Activated CD8-positive, alpha-beta T cell treated with anti-CD3 and anti-CD28 coated beads, Interleukin-2, amount 10 ng/mL, durations not matched to agents 7 days and 5 days (primary cell): ENCODE results near the gene SELENON. TPM values are rescaled to one million over a fixed set of nuclear protein-coding genes. Genes with fewer than 3 reads are reported as not detected.

Experiments
- ATAC-seq: fragments of 150-1000 bp; cut with Tn5 transposase; one replicate; pipeline ENCODE4 v1.10.0; 2021; ENCODE audit warnings: moderate library complexity
- CTCF ChIA-PET: fragments of 350-600 bp; sonication (Branson Sonifier 250); formaldehyde crosslinking; loops from one replicate; lab custom pipeline; 2021; ENCODE audit warnings: antibody characterized with exemption; lab: Charles Lee
- POLR2A ChIA-PET: fragments of 350-600 bp; sonication (Branson Sonifier 250); formaldehyde crosslinking; loops from one replicate; lab custom pipeline; 2021; ENCODE audit warnings: antibody characterized with exemption; lab: Charles Lee
- DNase-seq: peaks from one replicate; pipeline ENCODE4 v3.0.0-alpha.2; 2020
- H3K27ac Mint-ChIP-seq: one replicate; pipeline ENCODE4 v1.8.0; 2021; ENCODE audit warnings: mild to moderate bottlenecking, mixed read lengths
- H3K27me3 Mint-ChIP-seq: one replicate; pipeline ENCODE4 v1.8.0; 2021; ENCODE audit warnings: low read depth, mixed read lengths
- H3K36me3 Mint-ChIP-seq: one replicate; pipeline ENCODE4 v1.8.0; 2021; ENCODE audit warnings: low read depth, mixed read lengths
- H3K4me1 Mint-ChIP-seq: one replicate; pipeline ENCODE4 v1.8.0; 2021; ENCODE audit warnings: low read depth, mixed read lengths
- H3K4me3 Mint-ChIP-seq: one replicate; pipeline ENCODE4 v1.8.0; 2021; ENCODE audit warnings: mild to moderate bottlenecking, mixed read lengths
- H3K9me3 Mint-ChIP-seq: one replicate; pipeline ENCODE4 v1.8.0; 2022; ENCODE audit warnings: mixed read lengths; ENCODE audit not compliant: insufficient read depth
- total RNA-seq, 2 experiments: library from RNA; stranded (reverse); gene quantifications; one replicate each; pipeline ENCODE4 v1.2.3, GENCODE V29; 2021

Gene SELENON
- total RNA-seq, 2 experiments from 2014 or later, result 4.5 to 5.1 TPM

DNA sequence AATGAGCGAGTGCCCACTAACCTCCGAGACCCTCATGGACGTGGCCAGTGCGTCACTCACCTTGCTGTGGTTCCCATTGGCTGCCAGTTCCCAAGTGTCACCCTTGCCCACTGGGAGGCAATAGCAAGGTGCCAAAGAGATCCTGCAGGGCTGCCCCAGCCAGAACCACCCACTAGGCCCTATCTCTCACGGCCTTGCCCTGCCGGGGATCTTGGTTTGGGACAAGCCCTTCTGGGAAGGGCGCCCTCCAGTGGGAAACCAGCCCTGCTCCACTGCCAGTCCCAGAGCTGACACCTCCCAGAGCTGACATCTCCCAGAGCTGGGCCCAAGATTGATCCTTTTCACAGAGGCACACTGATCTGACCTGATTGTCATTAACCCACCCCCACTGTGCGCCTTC, 2.1 kb upstream of the SELENON start:
- ChIA-PET CTCF (interaction anchor here (0.6 to 7.1 kb wide), 15 partner anchors 10 to 394 kb away, joined by 3 to 68 read pairs (median 4); partner anchors contain the start of gene LDLRAP1), POLR2A (no interaction called here)
- H3K36me3 Mint-ChIP-seq, result no peaks in the 10 kb centered on the region

DNA sequence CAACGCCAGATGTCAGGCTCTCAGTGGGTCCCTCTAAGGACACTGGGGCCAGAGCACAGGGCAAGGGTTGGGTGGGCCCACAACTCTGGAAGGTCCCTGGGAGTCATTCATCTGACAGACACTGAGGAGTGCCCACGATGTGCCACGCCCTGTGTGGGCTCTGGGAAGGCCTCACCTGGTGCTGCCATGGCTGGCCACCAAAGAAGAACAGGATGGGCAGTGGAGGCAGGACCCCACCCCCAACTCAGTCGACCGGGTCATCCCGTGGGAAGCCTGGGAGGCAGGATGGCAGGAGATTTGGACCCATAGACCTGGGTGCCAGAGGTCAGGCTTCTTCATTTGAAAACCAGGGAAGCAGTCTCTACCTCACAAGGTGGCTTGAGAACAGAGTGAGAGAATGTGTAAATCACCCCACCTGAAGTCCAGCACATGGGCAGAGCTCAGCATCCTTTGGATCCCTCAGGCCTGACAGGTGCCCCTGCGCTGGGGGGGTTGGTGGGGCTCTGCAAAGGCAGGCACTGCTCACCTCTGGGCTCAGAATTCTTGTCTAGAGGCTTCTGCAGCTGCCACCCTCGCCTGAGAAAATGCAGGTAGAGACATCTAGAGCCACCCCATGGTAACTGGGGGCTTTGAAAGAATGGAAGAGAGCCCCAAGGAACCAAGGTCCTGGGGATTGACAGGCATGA, 1.2 kb upstream of the SELENON start:
- H3K27me3 Mint-ChIP-seq, result peaks cover 13% of the 10 kb centered on the region
- DNase-seq, result no peak
- peak overlapping the region; percentile 57 for H3K4me3 Mint-ChIP-seq
- ChIA-PET POLR2A (no interaction called here), CTCF (interaction anchor here (0.6 to 7.1 kb wide), 14 partner anchors 10 to 395 kb away, joined by 3 to 68 read pairs (median 4); partner anchors contain the start of gene LDLRAP1)
- no peaks in the 10 kb centered on the region for H3K9me3 Mint-ChIP-seq
- no peak for ATAC-seq
- H3K27ac Mint-ChIP-seq, result no peak overlapping the region
- no peaks in the 10 kb centered on the region for H3K36me3 Mint-ChIP-seq
- H3K4me1 Mint-ChIP-seq, result peaks cover 53% of the 10 kb centered on the region

More for the DNA sequence above, 2.1 kb upstream of the SELENON start:
- no peak for ATAC-seq
- H3K27me3 Mint-ChIP-seq, result peaks cover 13% of the 10 kb centered on the region
- no peak overlapping the region for H3K27ac Mint-ChIP-seq
- DNase-seq, result peak; percentile 44
- H3K9me3 Mint-ChIP-seq, result no peaks in the 10 kb centered on the region
- peaks cover 54% of the 10 kb centered on the region for H3K4me1 Mint-ChIP-seq
- no peak overlapping the region for H3K4me3 Mint-ChIP-seq

DNA sequence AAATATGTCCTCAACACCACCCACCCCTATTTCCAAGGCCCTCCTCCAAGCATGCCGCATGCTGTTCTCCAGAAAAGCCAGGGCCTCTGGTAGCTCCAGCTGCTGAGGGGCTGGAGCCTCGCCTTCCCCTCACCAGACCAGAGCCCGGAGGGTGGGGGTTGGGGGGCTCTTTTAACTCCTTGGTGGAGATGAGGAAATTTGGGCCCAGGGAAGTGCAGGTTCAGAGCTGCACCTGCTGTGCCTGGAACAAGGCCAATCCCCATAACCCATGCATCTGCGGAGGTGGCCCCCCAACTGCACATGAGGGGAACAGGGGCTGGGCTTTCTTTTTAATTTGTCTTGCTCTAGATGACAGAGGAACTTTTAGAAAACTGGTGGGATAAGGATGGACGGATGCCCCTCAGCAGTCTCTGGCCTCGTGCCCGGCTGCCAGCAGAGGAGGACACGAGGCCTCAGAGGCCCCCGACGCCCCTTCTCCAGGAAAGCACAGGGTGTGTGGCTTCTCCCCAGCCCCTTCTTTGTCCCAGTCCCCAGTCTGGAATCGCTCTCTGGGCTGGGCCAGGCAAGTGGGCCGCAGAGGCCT, 550 bp upstream of the SELENON start:
- Mint-ChIP-seq H3K27ac (peak overlapping the region; percentile 37), H3K9me3 (no peaks in the 10 kb centered on the region), H3K4me3 (peak overlapping the region; percentile 57), H3K4me1 (peaks cover 52% of the 10 kb centered on the region), H3K36me3 (no peaks in the 10 kb centered on the region), H3K27me3 (peaks cover 13% of the 10 kb centered on the region)
- CTCF ChIA-PET, result interaction anchor here (1.3 to 7.1 kb wide), 6 partner anchors 10 to 280 kb away, joined by 3 to 68 read pairs (median 14); no protein-coding TSS in a partner anchor
- no peak for ATAC-seq
- no peak for DNase-seq
- POLR2A ChIA-PET, result no interaction called here

DNA sequence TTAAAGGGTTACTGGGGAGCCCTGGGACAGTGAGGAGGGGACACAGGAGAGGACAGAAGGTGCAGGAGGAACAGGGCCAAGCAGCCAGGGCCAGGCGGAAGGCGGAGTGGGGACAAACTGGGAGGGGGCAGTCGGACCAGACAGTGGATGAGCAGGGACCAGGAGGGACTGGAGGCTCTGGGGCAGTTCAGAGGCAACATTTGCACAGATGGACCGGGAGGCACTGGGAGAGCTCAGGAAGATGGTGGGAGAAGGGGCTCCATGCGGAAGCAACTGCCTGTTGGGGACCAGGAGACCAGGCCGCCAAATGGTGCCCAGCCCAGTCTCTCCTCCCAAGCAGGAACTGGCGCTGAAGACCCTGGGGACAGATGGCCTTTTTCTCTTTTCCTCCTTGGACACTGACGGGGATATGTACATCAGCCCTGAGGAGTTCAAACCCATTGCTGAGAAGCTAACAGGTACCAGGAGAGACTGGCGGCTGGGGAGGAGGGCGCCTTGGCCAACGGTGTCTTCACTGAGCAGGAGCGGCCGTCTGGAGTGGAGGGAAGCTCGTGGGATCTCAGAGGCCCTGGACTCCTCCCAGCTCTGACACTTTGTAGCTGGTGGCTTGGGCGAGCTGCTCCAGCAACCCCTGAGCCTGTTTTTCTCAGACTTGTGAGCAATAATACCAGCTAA, 847 bp downstream of the SELENON start:
- ChIA-PET CTCF (interaction anchor here (1.1 to 7.1 kb wide), 6 partner anchors 8 to 297 kb away, joined by 3 to 68 read pairs (median 6); no protein-coding TSS in a partner anchor), POLR2A (no interaction called here)
- Mint-ChIP-seq H3K4me3 (peak overlapping the region; percentile 74), H3K9me3 (no peaks in the 10 kb centered on the region), H3K36me3 (no peaks in the 10 kb centered on the region), H3K4me1 (peaks cover 43% of the 10 kb centered on the region), H3K27ac (no peak overlapping the region), H3K27me3 (peaks cover 10% of the 10 kb centered on the region)
- ATAC-seq (no peak), DNase-seq (no peak)

DNA sequence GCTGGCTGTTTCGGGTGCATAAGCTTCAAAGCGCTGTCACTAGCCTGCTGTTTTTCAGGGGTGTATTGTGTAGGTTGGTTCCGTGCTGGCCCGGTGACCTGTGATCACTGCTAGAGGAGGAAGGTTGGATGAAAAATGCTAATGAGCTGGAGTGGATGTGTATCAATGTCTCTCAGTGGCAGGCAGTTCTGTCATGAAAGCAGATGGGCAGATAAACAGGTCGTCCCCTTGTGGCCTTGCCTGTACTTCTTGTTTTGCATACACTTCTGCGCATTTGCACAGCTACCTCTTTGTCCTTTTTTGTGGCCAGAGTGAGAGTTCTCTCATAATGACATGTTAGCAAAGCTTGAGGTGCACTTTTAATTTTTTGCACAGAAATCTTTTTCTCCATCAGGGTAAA, 2.9 kb downstream of the SELENON start:
- no peak overlapping the region for H3K4me3 Mint-ChIP-seq

DNA sequence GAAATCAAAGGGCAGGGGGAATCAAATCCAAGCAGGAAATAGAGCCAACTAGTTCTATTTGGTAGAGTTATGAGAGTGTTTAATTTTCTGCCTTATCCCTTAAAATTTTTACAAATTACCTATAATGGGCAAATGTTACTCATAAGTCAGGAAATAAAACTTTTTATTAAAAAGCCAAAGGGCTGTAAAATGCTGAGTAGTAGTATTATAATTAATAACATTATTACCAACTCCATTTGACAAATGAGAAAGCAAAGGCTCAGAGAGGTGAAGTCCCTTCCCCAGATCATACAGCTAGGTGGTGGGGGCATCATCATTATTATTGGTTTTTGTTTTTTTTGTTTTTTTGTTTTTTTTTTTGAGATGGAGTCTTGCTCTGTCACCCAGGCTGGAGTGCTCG, 3.4 kb downstream of the SELENON start:
- ATAC-seq, result no peak
- no peak overlapping the region for H3K27ac Mint-ChIP-seq
- no peaks in the 10 kb centered on the region for H3K9me3 Mint-ChIP-seq
- POLR2A ChIA-PET, result no interaction called here
- peaks cover 20% of the 10 kb centered on the region for H3K4me1 Mint-ChIP-seq
- H3K36me3 Mint-ChIP-seq, result no peaks in the 10 kb centered on the region
- H3K27me3 Mint-ChIP-seq, result peaks cover 6% of the 10 kb centered on the region
- no peak overlapping the region for H3K4me3 Mint-ChIP-seq
- no peak for DNase-seq
- CTCF ChIA-PET, result interaction anchor here (0.7 to 7.1 kb wide), 7 partner anchors 92 to 302 kb away, joined by 3 to 68 read pairs (median 3); no protein-coding TSS in a partner anchor

More for the DNA sequence above, 2.9 kb downstream of the SELENON start:
- DNase-seq, result no peak
- ATAC-seq, result no peak
- peaks cover 23% of the 10 kb centered on the region for H3K4me1 Mint-ChIP-seq
- H3K27me3 Mint-ChIP-seq, result peaks cover 6% of the 10 kb centered on the region
- H3K36me3 Mint-ChIP-seq, result no peaks in the 10 kb centered on the region
- ChIA-PET CTCF (interaction anchor here (0.7 to 7.1 kb wide), 6 partner anchors 101 to 301 kb away, joined by 3 to 68 read pairs (median 3); no protein-coding TSS in a partner anchor), POLR2A (no interaction called here)
- H3K27ac Mint-ChIP-seq, result no peak overlapping the region
- H3K9me3 Mint-ChIP-seq, result no peaks in the 10 kb centered on the region

DNA sequence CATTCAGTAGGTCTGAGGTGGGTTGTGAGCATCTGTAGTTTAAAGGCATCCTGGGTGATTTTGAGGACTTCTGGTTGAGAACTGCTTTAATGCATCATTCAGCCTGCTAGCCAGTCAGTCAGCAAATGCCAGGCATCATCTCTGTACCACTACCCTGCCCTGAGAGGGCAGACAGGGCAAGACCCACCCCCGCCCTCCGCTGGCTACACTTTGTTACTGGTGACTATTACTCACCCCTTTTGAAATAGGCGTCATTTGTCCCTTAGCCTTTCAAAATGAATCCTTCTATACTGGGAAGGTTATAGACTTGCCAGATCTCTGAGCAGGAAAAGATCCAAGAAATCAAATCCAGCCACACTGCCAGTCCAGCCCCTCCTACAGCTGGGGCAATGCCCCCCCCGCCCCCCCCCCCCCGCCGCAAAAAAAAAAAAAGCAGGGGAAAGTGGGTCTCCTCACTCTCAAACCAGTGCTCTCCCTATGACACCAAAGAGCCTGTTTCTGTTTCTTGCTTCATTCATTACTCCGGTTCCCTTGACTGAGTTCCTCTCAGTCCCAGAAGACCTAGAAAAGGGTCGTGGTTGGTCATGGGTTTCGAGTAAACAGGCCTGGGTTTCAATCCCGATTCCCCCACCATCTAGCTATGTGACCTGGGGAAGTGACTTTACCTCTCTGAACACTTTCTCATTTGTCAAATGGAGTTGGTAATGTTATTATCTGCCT, 4.4 kb downstream of the SELENON start:
- CTCF ChIA-PET, result interaction anchor here (1.1 to 1.6 kb wide), 2 partner anchors 180 to 190 kb away, joined by 3 to 4 read pairs; no protein-coding TSS in a partner anchor

DNA sequence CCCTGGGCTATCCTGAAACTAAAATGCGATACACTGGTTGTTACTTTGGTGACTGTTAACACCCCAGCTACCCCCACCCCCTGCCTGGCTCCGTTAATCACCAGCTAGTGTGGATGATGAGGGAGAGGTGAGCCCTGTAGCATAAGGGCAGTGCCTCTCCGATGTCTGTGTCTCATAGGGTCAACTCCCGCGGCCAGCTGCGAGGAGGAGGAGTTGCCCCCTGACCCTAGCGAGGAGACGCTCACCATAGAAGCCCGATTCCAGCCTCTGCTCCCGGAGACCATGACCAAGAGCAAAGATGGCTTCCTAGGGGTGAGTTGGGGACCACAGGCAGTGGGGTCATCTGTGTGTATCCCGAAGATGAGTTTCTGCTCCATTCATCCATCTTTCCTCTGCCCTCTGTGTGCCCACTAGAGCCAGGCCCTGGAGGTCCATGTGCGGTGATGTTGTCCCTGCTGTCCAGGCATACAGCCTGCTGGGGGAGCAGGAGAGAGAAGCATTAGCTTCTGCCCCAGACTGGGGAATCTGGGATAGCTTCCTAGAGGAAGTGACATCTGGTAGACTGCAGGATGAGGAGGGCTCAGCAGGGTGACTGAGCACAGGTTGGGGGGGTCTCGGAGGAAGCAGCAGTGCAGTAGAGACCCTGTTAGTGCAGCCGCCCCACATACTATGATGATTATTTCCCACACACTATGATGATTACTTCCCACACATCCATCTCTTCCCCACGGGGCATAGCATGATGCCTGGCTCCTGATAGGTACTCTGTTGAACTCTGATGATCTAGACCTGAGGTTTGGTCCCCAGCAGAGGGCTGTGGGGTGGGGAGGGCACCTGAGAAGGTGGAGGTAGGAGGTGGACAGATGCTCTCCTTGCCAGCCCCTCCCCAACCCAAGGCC, 5.2 kb downstream of the SELENON start:
- H3K27me3 Mint-ChIP-seq, result peaks cover 6% of the 10 kb centered on the region
- ATAC-seq, result no peak
- ChIA-PET POLR2A (interaction anchor here (0.5 to 0.6 kb wide), 3 partner anchors 155 to 306 kb away, joined by 3 to 5 read pairs (median 5); no protein-coding TSS in a partner anchor), CTCF (interaction anchor here (1.1 to 1.6 kb wide), 2 partner anchors 181 to 191 kb away, joined by 3 to 4 read pairs; no protein-coding TSS in a partner anchor)
- H3K4me3 Mint-ChIP-seq, result no peak overlapping the region
- H3K27ac Mint-ChIP-seq, result no peak overlapping the region
- no peaks in the 10 kb centered on the region for H3K36me3 Mint-ChIP-seq
- DNase-seq, result no peak
- peaks cover 13% of the 10 kb centered on the region for H3K4me1 Mint-ChIP-seq
- no peaks in the 10 kb centered on the region for H3K9me3 Mint-ChIP-seq

More for the DNA sequence above, 4.4 kb downstream of the SELENON start:
- no peak for DNase-seq
- H3K27ac Mint-ChIP-seq, result no peak overlapping the region
- peaks cover 6% of the 10 kb centered on the region for H3K27me3 Mint-ChIP-seq
- H3K36me3 Mint-ChIP-seq, result no peaks in the 10 kb centered on the region
- H3K4me1 Mint-ChIP-seq, result peaks cover 15% of the 10 kb centered on the region
- H3K4me3 Mint-ChIP-seq, result no peak overlapping the region
- no peak for ATAC-seq
- no peaks in the 10 kb centered on the region for H3K9me3 Mint-ChIP-seq
- POLR2A ChIA-PET, result no interaction called here

DNA sequence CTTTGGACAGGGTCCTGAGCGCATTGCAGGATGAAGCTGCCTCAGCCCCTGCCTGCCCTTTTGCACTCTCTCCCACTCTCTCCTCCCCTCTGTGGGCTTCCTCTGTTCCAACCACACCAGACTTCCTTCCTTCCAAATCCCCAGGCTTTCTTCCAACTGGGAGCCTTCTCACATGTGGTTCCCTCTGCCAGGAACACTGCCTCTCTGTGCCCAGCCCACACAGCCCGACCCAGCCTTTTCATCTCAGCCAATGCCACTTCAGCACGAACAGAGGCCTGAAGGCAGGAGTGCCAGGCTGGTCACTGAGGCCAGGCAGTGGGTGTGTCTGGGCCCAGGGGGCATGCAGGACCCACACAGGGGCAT, 5.9 kb downstream of the SELENON start:
- H3K9me3 Mint-ChIP-seq, result no peaks in the 10 kb centered on the region
- DNase-seq, result no peak
- no peak for ATAC-seq
- peaks cover 10% of the 10 kb centered on the region for H3K4me1 Mint-ChIP-seq
- no peak overlapping the region for H3K27ac Mint-ChIP-seq
- H3K36me3 Mint-ChIP-seq, result no peaks in the 10 kb centered on the region
- CTCF ChIA-PET, result interaction anchor here (1.1 kb wide), 1 partner anchor 182 kb away, joined by 3 read pairs; no protein-coding TSS in a partner anchor
- H3K27me3 Mint-ChIP-seq, result peaks cover 2% of the 10 kb centered on the region
- H3K4me3 Mint-ChIP-seq, result no peak overlapping the region
- POLR2A ChIA-PET, result interaction anchor here (0.6 kb wide), 2 partner anchors 286 to 307 kb away, joined by 3 to 5 read pairs; no protein-coding TSS in a partner anchor

DNA sequence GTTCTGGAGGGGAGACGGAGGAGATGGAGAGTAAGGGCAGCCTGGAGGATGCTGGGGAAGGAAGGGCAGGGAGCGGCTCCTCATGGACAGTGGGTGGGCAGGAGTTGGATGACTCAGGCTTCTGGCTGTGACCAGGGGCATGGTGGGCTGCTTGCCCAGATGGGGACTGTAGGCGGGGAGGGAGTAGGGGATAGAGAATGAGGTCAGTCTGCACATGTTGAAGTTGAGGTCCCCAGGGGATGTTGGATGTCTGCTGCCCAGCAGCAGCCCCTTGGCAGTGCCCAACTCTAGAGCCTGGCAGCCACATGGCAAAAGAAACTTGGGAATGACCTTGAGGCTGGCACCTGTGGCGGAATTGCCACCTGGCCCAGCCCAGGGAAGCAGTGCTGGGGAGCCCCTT, 6.4 kb downstream of the SELENON start:
- CTCF ChIA-PET, result no interaction called here
- no peak overlapping the region for H3K27ac Mint-ChIP-seq

More for the DNA sequence above, 6.4 kb downstream of the SELENON start:
- H3K4me3 Mint-ChIP-seq, result no peak overlapping the region
- no peaks in the 10 kb centered on the region for H3K9me3 Mint-ChIP-seq
- no peak for DNase-seq
- ATAC-seq, result no peak
- H3K36me3 Mint-ChIP-seq, result no peaks in the 10 kb centered on the region
- peaks cover 2% of the 10 kb centered on the region for H3K27me3 Mint-ChIP-seq
- peaks cover 11% of the 10 kb centered on the region for H3K4me1 Mint-ChIP-seq
- POLR2A ChIA-PET, result interaction anchor here (0.6 kb wide), 1 partner anchor 286 kb away, joined by 3 read pairs; no protein-coding TSS in a partner anchor
